HT1080 (cell line): Measurements from ENCODE around the gene EXTL1. TPM values are rescaled to one million over a fixed set of nuclear protein-coding genes. Genes with fewer than 3 reads are reported as not detected.
A peak's percentile ranks its signal among the peaks of the same experiment; 100 is the strongest.
"Not testable (repeated sequence)": the region's sequence is repeated elsewhere in the genome, so short reads cannot be mapped to it uniquely, and the experiment has no call there.

Experiments
- DNase-seq: peaks from one replicate; pipeline ENCODE4 v3.0.0-alpha.2; 2015; ENCODE audit warnings: low read depth
- polyA plus RNA-seq, 2 experiments: library from polyadenylated mRNA; depleted of rRNA; stranded (reverse); fragments of >200 nt; gene quantifications; 2 replicates each; pipeline ENCODE4 v1.2.3, GENCODE V29; 2015
- total RNA-seq: library from RNA; depleted of rRNA; stranded (reverse); fragments of >200 nt; shearing (Covaris generic); gene quantifications from 2 replicates; pipeline ENCODE4 v1.2.3, GENCODE V29; 2014; rRNA removed

EXTL1 gene, protein sequence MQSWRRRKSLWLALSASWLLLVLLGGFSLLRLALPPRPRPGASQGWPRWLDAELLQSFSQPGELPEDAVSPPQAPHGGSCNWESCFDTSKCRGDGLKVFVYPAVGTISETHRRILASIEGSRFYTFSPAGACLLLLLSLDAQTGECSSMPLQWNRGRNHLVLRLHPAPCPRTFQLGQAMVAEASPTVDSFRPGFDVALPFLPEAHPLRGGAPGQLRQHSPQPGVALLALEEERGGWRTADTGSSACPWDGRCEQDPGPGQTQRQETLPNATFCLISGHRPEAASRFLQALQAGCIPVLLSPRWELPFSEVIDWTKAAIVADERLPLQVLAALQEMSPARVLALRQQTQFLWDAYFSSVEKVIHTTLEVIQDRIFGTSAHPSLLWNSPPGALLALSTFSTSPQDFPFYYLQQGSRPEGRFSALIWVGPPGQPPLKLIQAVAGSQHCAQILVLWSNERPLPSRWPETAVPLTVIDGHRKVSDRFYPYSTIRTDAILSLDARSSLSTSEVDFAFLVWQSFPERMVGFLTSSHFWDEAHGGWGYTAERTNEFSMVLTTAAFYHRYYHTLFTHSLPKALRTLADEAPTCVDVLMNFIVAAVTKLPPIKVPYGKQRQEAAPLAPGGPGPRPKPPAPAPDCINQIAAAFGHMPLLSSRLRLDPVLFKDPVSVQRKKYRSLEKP
- not detected in 2 replicates for total RNA-seq
- not detected in 2 replicates for polyA plus RNA-seq (2015; cell fraction: cytosol; rRNA removed)
- 0.12 TPM in 1 of 2 replicates, not detected in the other for polyA plus RNA-seq (2015; cell fraction: nucleus; rRNA removed)

GRCh38 chr1:26021647-26022403 lies at the start of gene EXTL1:
Gene EXTL1, plus strand, starts transcription at chr1:26021775. Its CDS starts 872 bp downstream, at chr1:26022647.
- no peak for DNase-seq

DNA sequence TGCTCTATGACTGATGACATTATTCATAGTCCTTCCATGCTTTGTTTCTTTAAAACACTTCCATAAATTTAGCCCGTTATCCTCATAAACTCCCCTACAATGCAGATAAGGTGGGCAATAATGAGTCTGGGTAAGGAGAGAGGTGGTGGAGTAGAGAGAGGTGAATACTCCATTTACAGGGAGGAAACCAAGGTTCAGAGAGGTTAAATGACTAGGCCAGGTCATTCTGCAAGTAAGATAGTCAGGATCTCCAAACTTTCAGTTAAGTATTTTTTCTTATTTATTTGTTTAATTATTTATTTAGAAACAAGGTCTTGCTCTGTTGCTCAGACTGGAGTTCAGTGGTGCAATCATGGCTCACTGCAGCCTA lies 49.8 kb upstream of the EXTL1 start:
- no peak for DNase-seq

DNA sequence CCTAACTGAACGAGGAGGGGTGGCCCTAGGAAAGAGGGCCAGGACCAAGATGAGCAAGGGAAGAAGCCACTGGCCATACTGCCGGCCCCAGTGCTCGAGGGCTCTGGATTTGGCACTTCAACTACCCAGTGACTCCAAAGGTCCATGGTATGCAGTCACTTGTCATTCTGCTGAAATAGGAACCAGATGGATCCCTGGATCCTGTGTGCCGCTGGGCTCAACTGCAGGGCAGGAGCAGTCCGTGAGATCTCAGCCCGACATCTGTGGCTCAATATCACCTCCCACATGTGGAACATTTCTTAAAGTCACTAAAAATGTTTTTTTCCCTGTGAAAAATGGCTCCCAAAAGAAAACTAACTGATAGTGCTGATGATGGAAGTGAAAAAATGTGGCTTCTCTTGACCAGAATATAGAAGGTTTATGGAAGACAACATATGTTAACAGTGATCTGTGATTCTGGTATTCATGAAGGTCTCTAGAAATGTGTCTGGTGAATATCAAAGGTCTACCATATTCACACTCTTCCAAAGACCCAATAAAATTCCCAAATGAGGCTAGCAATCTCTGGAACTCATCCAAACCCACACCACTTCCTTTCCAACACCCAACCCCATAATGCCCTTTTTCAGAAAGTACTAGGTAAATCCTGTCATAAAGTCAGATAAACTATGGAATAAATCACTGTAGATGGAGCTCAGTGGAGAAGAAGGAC lies 47.8 kb upstream of the EXTL1 start:
- DNase-seq = peak; percentile 44

GRCh38 chr1:25977801-25978200 lies 43.8 kb upstream of the EXTL1 start:
- DNase-seq = no peak

DNA sequence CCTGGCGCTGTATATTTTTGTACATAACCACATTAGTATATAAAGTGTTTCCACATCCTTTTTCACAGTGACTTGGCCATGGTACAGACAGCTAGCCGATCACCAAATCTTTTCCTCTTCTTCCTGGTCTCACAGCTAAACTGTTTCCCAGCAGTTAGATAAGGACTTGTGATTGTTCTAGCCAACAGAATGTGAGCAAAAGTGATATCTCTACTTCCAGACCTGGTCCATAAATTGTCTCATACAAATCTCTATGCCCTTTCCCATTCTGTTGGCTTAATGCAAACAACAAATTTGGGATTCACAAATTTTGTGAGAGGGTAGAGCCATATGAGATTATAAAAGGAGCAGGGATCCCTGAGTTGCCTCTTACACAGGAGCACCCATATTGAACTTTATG lies 43.2 kb upstream of the EXTL1 start:
- no peak for DNase-seq

GRCh38 chr1:25979210-25979609 lies 42.4 kb upstream of the EXTL1 start:
- no peak for DNase-seq

- no peak for DNase-seq
Observed at GRCh38 chr1:25985171-25985570, 36.4 kb upstream of the EXTL1 start.

GRCh38 chr1:25985670-25986069 lies 35.9 kb upstream of the EXTL1 start:
- DNase-seq = no peak

DNA sequence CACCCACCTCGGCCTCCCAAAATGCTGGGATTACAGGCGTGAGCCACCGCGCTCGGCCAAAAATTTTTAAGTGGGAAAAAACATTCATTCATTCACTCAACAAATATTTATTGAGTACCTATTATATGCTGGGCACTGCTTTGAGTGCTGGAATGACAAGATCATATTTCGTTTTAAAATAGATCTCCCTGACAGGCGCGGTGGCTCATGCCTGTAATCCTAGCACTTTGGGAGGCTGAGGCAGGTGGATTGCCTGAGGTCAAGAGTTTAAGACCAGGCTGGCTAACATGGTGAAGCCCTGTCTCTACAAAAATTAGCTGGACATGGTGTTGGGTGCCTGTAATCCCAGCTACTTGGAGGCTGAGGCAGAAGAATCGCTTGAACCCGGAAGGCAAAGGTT lies 34.8 kb upstream of the EXTL1 start:
- DNase-seq = not testable (repeated sequence)

- no peak for DNase-seq
Observed at GRCh38 chr1:25987951-25988350, 33.6 kb upstream of the EXTL1 start.

DNA sequence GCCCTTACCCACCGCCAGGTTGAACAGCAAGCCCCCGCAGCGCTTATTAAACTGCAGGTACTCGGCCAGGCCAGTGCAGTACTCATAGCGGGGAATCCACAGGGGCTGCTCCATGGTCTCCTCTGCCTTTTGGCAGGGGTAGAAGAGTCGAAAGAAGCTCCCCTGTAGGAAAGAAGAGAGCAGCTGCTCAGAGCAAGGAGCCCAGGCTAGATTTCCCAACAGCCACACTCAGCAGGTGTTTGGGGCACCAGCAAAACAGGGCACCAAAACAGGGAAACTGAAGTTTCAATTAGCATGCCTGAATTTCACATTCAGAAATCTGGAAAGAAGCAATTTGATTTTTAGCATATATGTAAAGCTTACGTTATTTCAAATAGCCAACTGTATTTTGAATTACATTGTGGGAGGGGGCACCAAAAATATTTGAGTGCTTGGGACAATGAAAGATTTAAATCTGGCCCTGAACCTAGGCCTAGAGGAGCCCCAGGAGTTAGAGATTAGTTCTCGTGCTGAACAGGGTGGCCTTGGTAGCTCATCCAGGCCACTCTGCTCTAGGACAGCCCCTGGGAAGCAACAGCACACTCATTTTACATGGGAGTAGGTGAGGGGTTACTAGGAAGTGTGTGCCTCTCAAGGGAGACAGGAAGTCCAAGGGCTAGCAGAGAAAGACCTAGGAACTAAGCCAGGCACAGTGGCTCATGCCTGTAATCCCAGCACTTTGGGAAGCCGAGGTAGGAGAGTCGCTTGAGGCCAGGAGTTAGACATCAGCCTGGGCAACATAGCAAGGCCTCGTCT lies 31.9 kb upstream of the EXTL1 start:
- DNase-seq = no peak

GRCh38 chr1:25990251-25990650 lies 31.3 kb upstream of the EXTL1 start:
- DNase-seq = no peak

- DNase-seq = no peak
Observed at GRCh38 chr1:25990702-25991395, 30.7 kb upstream of the EXTL1 start.

DNA sequence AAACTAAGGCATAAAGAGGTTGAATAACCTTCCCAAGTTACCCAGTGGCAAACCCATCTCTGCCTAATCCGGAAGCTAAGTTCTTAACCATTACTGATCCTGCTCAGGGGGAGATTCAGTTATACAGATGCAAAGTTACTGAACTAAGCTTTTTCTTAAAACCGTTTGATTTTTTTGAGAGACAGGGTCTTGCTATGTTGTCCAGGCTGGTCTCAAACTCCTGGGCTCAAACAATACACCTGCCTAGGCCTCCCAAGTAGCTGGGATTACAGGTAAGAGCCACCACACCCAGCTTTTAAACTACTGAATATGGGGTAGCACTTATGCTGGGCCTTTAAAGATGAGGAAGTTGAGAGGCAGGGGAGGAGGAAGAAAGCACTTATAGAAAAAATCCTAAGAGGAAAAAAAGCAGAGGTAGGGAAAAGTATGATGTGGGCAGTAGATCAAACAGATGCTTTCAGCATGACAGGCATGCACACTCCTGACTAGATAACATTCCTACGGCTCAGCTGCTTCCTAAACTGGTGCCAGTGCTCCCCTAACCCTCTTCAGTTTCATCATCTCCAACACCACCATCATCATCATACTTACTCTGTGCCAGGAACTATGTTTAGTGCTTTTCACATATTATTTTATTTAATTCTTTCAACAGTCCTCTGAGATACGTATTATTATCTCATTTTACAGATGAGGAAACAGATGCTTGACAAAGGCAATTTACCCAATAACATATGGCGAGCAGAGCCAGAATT lies 29.5 kb upstream of the EXTL1 start:
- DNase-seq = peak; percentile 44

DNA sequence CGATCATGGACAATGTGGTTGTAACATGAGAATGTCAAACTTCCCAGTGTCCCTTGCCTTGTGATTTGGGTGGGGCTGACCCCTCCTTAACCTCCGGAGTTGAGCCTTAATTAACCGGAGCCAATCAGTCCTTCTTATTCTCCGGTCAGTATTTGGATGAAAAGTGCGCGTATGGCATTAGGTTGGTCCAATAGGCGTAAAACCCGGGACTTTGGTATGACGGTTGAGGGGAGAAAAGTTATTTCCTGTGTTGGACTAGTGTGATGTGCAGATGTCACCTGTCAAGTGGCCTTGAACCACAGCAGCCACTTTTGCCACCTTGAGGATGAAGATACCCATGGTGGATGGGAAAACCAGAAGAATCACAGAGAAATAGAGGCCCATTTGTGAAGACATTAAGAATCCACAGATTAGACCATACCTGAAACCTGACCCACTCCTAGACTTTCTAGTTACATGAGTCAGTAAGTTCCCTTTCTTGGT lies 28.8 kb upstream of the EXTL1 start:
- no peak for DNase-seq

- DNase-seq = no peak
Observed at GRCh38 chr1:25993197-25993951, 28.2 kb upstream of the EXTL1 start.

- DNase-seq = no peak
Observed at GRCh38 chr1:25994402-25995150, 27.0 kb upstream of the EXTL1 start.
